Kidney (tissue), 14 donors: ENCODE data around the gene PPAT. TPM values are rescaled to one million over a fixed set of nuclear protein-coding genes. Genes with fewer than 3 reads are reported as not detected.

Source experiments
- DNase-seq, 5 donors: peaks; one replicate each; pipeline ENCODE4 v3.0.0-alpha.2; 2013 to 2020
- FAIRE-seq: peaks from 2 replicates; lab custom pipeline; 2012; peaks lifted over from hg19 to GRCh38; lab: Jason Lieb, UNC
- H3K27ac ChIP-seq, 2 donors: one replicate each; pipeline ENCODE4 v1.7.0; 2013; ENCODE audit warnings: low read depth in 2 of 2, low read length in 2 of 2, inconsistent platforms in 1 of 2
- H3K27me3 ChIP-seq: one replicate; pipeline ENCODE4 v1.7.1; 2013; ENCODE audit warnings: low read length, inconsistent platforms; ENCODE audit not compliant: control insufficient read depth, insufficient read depth
- H3K36me3 ChIP-seq, 3 donors: one replicate each; pipeline versions ENCODE4 v1.7.0 to v1.7.1; 2013; ENCODE audit warnings: low read length in 3 of 3, control low read depth in 1 of 3, inconsistent platforms in 1 of 3; ENCODE audit not compliant: insufficient read depth in 3 of 3, control insufficient read depth in 2 of 3
- H3K4me1 ChIP-seq, 3 donors: one replicate each; pipeline versions ENCODE4 v1.7.0 to v1.7.1; 2013; ENCODE audit warnings: low read length in 3 of 3, inconsistent platforms in 1 of 3, low read depth in 1 of 3; ENCODE audit not compliant: control insufficient read depth in 2 of 3, insufficient read depth in 2 of 3
- H3K4me3 ChIP-seq, 3 donors: one replicate each; pipeline versions ENCODE4 v1.7.0 to v1.8.1; 2013; ENCODE audit warnings: low read length in 3 of 3, control low read depth in 1 of 3, inconsistent platforms in 1 of 3
- H3K9ac ChIP-seq, 3 donors: one replicate each; pipeline versions ENCODE4 v1.7.0 to v1.7.1; 2013; ENCODE audit warnings: low read length in 3 of 3, control low read depth in 1 of 3, inconsistent platforms in 1 of 3
- H3K9me3 ChIP-seq, 3 donors: one replicate each; pipeline versions ENCODE4 v1.7.0 to v1.7.1; 2013; ENCODE audit warnings: low read length in 3 of 3, control low read depth in 1 of 3, inconsistent platforms in 1 of 3; ENCODE audit not compliant: control insufficient read depth in 2 of 3, insufficient read depth in 1 of 3
- intact Hi-C: fragments of 100-400 bp; cut with DNase I; formaldehyde crosslinking; loops from one replicate; pipeline ENCODE4 v1.11.1; 2022
- polyA plus RNA-seq: library from polyadenylated mRNA; stranded (reverse); fragments of 350-450 nt; fragmentation: Illumina TruSeq; extraction: RNeasy Lipid Tissue Mini Kit (QIAGEN cat#74804); gene quantifications from one replicate; pipeline ENCODE4 v1.2.3, GENCODE V29; 2014; ENCODE audit warnings: low read depth, low replicate concordance; ENCODE audit not compliant: insufficient read depth
- total RNA-seq: library from RNA; stranded (reverse); fragmentation: NEBNext Ultra II Directional; extraction: Animal tissue kit (Norgen Biotek cat#: 25700); gene quantifications from one replicate; pipeline ENCODE4 v1.2.1, GENCODE V29; 2021
- TF ChIP-seq, protein P1 (sequence below): IDR thresholded peaks from 3 replicates; pipeline ENCODE4 v1.5.1; 2012; ENCODE audit warnings: mild to moderate bottlenecking, moderate library complexity, borderline replicate concordance; ENCODE audit not compliant: insufficient read depth; ENCODE audit errors: extremely low read depth
- donor health status: control.
- donor health status: control.
- donor health status: control.
- donor health status: control.
- donor health status: control.
- donor health status: DM: yes; HTN: yes; CAD: no.
- donor health status: Normal renal cell carcinoma (clear cell type).

PPAT gene
- total and polyA plus RNA-seq, 2 donors from 2014 or later, result 3.6 to 11.2 TPM

DNA sequence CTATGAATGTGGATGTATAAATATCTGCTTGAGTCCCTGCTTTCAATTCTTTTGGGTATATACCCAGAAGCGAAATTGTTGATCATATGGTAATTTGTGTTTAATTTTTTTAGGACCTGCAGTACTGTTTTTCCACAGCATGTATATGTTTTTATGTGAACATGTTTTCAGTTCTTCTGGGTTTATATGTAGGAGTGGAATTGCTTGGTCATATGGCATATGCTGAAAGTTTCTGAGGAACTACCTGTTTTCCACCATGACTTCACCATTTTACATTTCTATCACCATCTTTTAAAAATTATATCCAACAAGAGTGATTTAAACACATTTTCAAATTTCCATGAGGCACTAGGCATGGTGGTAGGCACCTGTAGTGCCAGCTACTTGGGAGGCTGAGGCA, 8.2 kb downstream of the PPAT start:
- TF ChIP-seq, protein P1, sequence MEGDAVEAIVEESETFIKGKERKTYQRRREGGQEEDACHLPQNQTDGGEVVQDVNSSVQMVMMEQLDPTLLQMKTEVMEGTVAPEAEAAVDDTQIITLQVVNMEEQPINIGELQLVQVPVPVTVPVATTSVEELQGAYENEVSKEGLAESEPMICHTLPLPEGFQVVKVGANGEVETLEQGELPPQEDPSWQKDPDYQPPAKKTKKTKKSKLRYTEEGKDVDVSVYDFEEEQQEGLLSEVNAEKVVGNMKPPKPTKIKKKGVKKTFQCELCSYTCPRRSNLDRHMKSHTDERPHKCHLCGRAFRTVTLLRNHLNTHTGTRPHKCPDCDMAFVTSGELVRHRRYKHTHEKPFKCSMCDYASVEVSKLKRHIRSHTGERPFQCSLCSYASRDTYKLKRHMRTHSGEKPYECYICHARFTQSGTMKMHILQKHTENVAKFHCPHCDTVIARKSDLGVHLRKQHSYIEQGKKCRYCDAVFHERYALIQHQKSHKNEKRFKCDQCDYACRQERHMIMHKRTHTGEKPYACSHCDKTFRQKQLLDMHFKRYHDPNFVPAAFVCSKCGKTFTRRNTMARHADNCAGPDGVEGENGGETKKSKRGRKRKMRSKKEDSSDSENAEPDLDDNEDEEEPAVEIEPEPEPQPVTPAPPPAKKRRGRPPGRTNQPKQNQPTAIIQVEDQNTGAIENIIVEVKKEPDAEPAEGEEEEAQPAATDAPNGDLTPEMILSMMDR, result no peak
- H3K27ac ChIP-seq, result no peak overlapping the region
- H3K27me3 ChIP-seq, result no peaks in the 10 kb centered on the region
- no peaks in the 10 kb centered on the region for H3K4me1 ChIP-seq
- intact Hi-C loops, result no loop called here
- no peaks in the 10 kb centered on the region for H3K9me3 ChIP-seq
- no peaks in the 10 kb centered on the region for H3K36me3 ChIP-seq
- H3K9ac ChIP-seq, result no peak overlapping the region
- no peak for FAIRE-seq
- no peak for DNase-seq
- H3K4me3 ChIP-seq, result no peak overlapping the region

DNA sequence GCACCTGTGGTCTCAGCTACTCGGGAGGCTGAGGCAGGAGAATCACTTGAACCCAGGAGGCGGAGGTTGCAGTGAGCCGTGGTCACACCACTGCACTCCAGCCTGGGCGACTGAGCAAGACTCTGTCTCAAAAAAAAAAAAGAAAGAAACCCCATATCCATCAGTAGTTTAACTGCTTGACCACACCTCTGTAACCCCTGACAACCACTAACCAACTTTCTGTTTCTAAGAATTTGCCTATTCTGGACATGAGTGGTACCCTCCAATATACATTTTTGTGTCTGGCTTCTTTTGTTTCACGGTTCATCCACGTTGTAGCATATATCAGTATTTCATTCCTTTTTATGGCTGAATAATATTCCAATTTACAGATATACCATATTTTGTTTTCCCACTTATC, 9.1 kb downstream of the PPAT start:
- no peak overlapping the region for H3K27ac ChIP-seq
- intact Hi-C loops, result no loop called here

DNA sequence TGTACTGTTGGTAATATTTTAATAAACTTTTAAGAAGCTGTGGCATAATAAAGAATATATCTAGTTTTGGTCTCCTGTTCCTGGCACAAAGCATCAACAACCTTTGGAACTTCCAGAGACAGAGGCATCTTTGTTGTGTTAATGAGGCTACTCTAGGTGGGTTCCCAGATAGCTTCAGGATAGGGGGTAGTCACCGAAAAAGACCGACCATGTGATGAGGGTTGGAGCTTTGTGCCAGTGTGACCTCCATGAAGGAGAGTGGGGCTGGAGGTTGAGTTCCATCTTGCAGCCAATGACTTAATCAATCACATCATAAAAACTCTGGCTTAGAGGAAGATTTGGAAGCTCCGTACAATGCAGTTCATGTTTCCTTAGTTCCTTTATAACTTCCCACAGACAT, 9.9 kb downstream of the PPAT start:
- no peak overlapping the region for H3K4me3 ChIP-seq
- TF ChIP-seq, protein P1, result no peak
- no peak overlapping the region for H3K27ac ChIP-seq
- H3K27me3 ChIP-seq, result no peaks in the 10 kb centered on the region
- H3K9ac ChIP-seq, result no peak overlapping the region
- H3K4me1 ChIP-seq, result no peaks in the 10 kb centered on the region
- intact Hi-C loops, result no loop called here
- no peaks in the 10 kb centered on the region for H3K9me3 ChIP-seq
- FAIRE-seq (no peak), DNase-seq (no peak)
- H3K36me3 ChIP-seq, result no peaks in the 10 kb centered on the region

More for the DNA sequence above, 9.1 kb downstream of the PPAT start:
- Histone ChIP-seq H3K36me3 (no peaks in the 10 kb centered on the region), H3K9ac (no peak overlapping the region), H3K4me3 (no peak overlapping the region), H3K9me3 (no peaks in the 10 kb centered on the region), H3K4me1 (no peaks in the 10 kb centered on the region), H3K27me3 (no peaks in the 10 kb centered on the region)
- DNase-seq (no peak), FAIRE-seq (no peak)
- TF ChIP-seq, protein P1, result no peak

DNA sequence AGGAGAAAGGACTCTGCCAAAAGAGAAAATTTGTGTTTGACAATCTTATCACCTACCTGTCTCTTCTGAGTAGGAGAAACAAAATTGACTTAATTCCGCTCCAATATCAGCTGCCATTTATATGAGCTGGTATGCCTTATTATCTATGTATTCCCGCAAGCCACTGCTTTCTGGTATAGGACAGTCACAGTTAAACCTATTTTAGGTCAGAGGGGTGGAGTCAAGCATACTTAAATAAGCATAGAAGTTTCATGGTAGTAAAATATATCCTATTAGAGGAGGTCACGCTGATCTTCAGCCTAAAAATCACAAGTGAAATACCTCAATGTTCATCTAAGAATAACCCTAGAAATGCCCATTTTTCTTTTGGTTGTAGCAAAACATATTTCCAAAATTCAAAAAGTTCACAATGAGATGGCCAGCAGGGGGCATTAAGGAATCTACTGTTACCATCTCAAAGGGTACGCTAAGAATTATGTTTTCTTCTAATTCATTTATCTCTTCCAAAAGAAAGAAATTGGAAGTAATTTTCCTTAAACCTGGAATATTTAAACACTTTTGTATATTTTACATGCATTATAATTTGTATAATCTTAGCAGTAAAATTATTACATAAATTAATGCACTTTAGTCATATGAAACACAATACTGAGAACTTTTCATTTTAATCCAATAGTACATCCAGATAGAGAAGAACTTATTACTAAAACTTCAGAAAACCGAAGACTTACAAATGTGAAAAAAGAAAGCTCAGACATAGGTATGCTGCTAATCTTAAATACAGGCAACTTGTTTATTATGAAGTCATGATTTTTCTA, 10.5 kb downstream of the PPAT start:
- no peaks in the 10 kb centered on the region for H3K36me3 ChIP-seq
- no peaks in the 10 kb centered on the region for H3K27me3 ChIP-seq
- TF ChIP-seq, protein P1, result peak; percentile 53
- no peak overlapping the region for H3K4me3 ChIP-seq
- no peaks in the 10 kb centered on the region for H3K9me3 ChIP-seq
- intact Hi-C loops, result no loop called here
- peak; percentile 80 for FAIRE-seq
- H3K27ac ChIP-seq, result no peak overlapping the region
- no peaks in the 10 kb centered on the region for H3K4me1 ChIP-seq
- DNase-seq, result peak in 2 of 5 donors; percentile 26 to 54
- H3K9ac ChIP-seq, result no peak overlapping the region
